ENCODE data around the gene GLIS2.
A peak's percentile ranks its signal among the peaks of the same experiment; 100 is the strongest.

The GLIS2 gene

GRCh38 chr16:4271176-4272113 is 44.4 kb upstream of the GLIS2 start (continued):
- no peak for TF ChIP-seq ZNF274 (IDR thresholded peaks at IDR 0.05; ENCODE audit: low read length)
- TF ChIP-seq ZNF274 (tag by site-specific recombination; IDR thresholded peaks at IDR 0.05; ENCODE audit: borderline replicate concordance): no peak
- no peak for TF ChIP-seq TCF7L2 (IDR thresholded peaks at IDR 0.05; ENCODE audit: borderline replicate concordance, low read depth, low read length)
- peak; percentile 79 for TF ChIP-seq ZBTB48 (tag by site-specific recombination; IDR thresholded peaks at IDR 0.05)
- peak; percentile 48; the same call in 1 of the 2 replicates for TF ChIP-seq KLF7 (tag by site-specific recombination; IDR thresholded peaks at IDR 0.05; ENCODE audit: borderline replicate concordance)
- no peak for TF ChIP-seq ZNF777 (tag by site-specific recombination; IDR thresholded peaks at IDR 0.05; ENCODE audit: borderline replicate concordance)
- TF ChIP-seq ZNF280C (tag by site-specific recombination; IDR thresholded peaks at IDR 0.05): no peak
- peak; percentile 22; the same call in 1 of the 2 replicates for TF ChIP-seq BCL6B (tag by site-specific recombination; IDR thresholded peaks at IDR 0.05)
- peak; percentile 52; the same call in 1 of the 2 replicates for TF ChIP-seq ZNF391 (tag by site-specific recombination; IDR thresholded peaks at IDR 0.05; ENCODE audit: borderline replicate concordance, low read depth)
- TF ChIP-seq ZNF548 (tag by site-specific recombination; IDR thresholded peaks at IDR 0.05): no peak
- TF ChIP-seq ZNF37A (tag by site-specific recombination; IDR thresholded peaks at IDR 0.05): no peak
- TF ChIP-seq ZNF311 (tag by site-specific recombination; IDR thresholded peaks at IDR 0.05; ENCODE audit: borderline replicate concordance): no peak
- TF ChIP-seq ZNF518A (tag by site-specific recombination; conservative IDR thresholded peaks at IDR 0.05; ENCODE audit: low read depth): no peak
- 0 out of 2 replicates have a peak, but pooled peaks have one; percentile 37 for TF ChIP-seq ZNF366 (tag by site-specific recombination; conservative IDR thresholded peaks at IDR 0.05)
- TF ChIP-seq KLF16 (tag by site-specific recombination; IDR thresholded peaks at IDR 0.05): peak; percentile 76
- TF ChIP-seq GFI1B (tag by site-specific recombination; IDR thresholded peaks at IDR 0.05): no peak
- 0 out of 2 replicates have a peak, but pooled peaks have one; percentile 46 for TF ChIP-seq ZSCAN18 (tag by site-specific recombination; IDR thresholded peaks at IDR 0.05)
- 0 out of 2 replicates have a peak, but pooled peaks have one; percentile 38 for TF ChIP-seq ZBTB21 (tag by site-specific recombination; IDR thresholded peaks at IDR 0.05)
- TF ChIP-seq ZNF148 (tag by site-specific recombination; IDR thresholded peaks at IDR 0.05; ENCODE audit: borderline replicate concordance): no peak
- TF ChIP-seq PRDM10 (tag by site-specific recombination; IDR thresholded peaks at IDR 0.05): peak; percentile 49
- TF ChIP-seq ZNF654 (tag by site-specific recombination; IDR thresholded peaks at IDR 0.05; ENCODE audit: low read depth): no peak
